Caco-2 (cell line): ENCODE data around the gene BACE2. TPM values are rescaled to one million over a fixed set of nuclear protein-coding genes. Genes with fewer than 3 reads are reported as not detected.
"Not testable (repeated sequence)": the region's sequence is repeated elsewhere in the genome, so short reads cannot be mapped to it uniquely, and the experiment has no call there.

ENCODE experiments used
- BruUV-seq: library from RNA; stranded (reverse); fragments of 400-500 nt; replicated peaks from 2 replicates; lab custom pipeline; 2021; lab: Mats Ljungman, UMichigan
- CTCF ChIA-PET: fragments of 300-600 bp; sonication (Branson Sonifier 250); formaldehyde crosslinking; loops from one replicate; lab custom pipeline; 2022; ENCODE audit warnings: antibody characterized with exemption; lab: Charles Lee
- POLR2A ChIA-PET: fragments of 300-600 bp; sonication (Branson Sonifier 250); formaldehyde crosslinking; loops from one replicate; lab custom pipeline; 2022; ENCODE audit warnings: antibody characterized with exemption; lab: Charles Lee
- DNase-seq, 2 experiments: peaks; one replicate each; pipeline versions ENCODE4 v3.0.0 to v3.0.0-alpha.2; 2020 to 2022
- H3K27me3 ChIP-seq: replicated peaks from 2 replicates; pipeline ENCODE4 v1.6.0; 2011; ENCODE audit warnings: low read length; ENCODE audit not compliant: control insufficient read depth, insufficient read depth
- H3K36me3 ChIP-seq: 2 replicates; pipeline ENCODE4 v1.5.1; 2011; ENCODE audit warnings: low read length; ENCODE audit not compliant: control insufficient read depth, insufficient read depth
- H3K4me1 ChIP-seq: fragments of 250-450 bp; sonication (Bioruptor Pico); 2 replicates; pipeline ENCODE4 v1.5.1; 2020; ENCODE audit warnings: mild to moderate bottlenecking
- H3K4me3 ChIP-seq: 2 replicates; pipeline ENCODE4 v1.5.1; 2011; ENCODE audit warnings: low read depth, mild to moderate bottlenecking, control low read depth, low read length
- H3K9me3 ChIP-seq: fragments of 250-450 bp; sonication (Bioruptor Pico); 2 replicates; pipeline ENCODE4 v1.5.1; 2020; ENCODE audit warnings: mild to moderate bottlenecking, moderate library complexity
- H3K27ac Mint-ChIP-seq: one replicate; pipeline ENCODE4 v1.8.0; 2022; ENCODE audit warnings: mixed read lengths; ENCODE audit not compliant: unreplicated experiment
- H3K27me3 Mint-ChIP-seq: one replicate; pipeline ENCODE4 v1.8.0; 2022; ENCODE audit warnings: mixed read lengths; ENCODE audit not compliant: insufficient read depth, unreplicated experiment
- H3K36me3 Mint-ChIP-seq: one replicate; pipeline ENCODE4 v1.8.0; 2022; ENCODE audit warnings: mild to moderate bottlenecking, mixed read lengths; ENCODE audit not compliant: insufficient read depth, unreplicated experiment
- H3K4me1 Mint-ChIP-seq: one replicate; pipeline ENCODE4 v1.8.0; 2022; ENCODE audit warnings: low read depth, mixed read lengths; ENCODE audit not compliant: unreplicated experiment
- H3K4me3 Mint-ChIP-seq: one replicate; pipeline ENCODE4 v1.8.0; 2022; ENCODE audit warnings: mild to moderate bottlenecking, moderate library complexity, mixed read lengths; ENCODE audit not compliant: unreplicated experiment
- H3K9me3 Mint-ChIP-seq: one replicate; pipeline ENCODE4 v1.8.0; 2022; ENCODE audit warnings: mixed read lengths; ENCODE audit not compliant: unreplicated experiment
- CTCF ChIP-seq, 2 experiments: fragments of 200-600 bp in 1 of 2; IDR thresholded peaks; 1 replicate in 1 of 2; 2 replicates in 1 of 2; pipeline versions ENCODE4 v1.5.1 to v1.8.0; 2011 to 2022; ENCODE audit warnings: antibody characterized with exemption in 1 of 2, control low read depth in 1 of 2, inconsistent platforms in 1 of 2, low read depth in 1 of 2, low read length in 1 of 2, mild to moderate bottlenecking in 1 of 2, moderate library complexity in 1 of 2; ENCODE audit not compliant: insufficient read depth in 1 of 2, severe bottlenecking in 1 of 2, unreplicated experiment in 1 of 2
- intact Hi-C: fragments of 100-400 bp; cut with micrococcal nuclease; formaldehyde crosslinking; loops from one replicate; pipeline ENCODE4 v1.10.0; 2022; ENCODE audit not compliant: unreplicated experiment
- total RNA-seq: library from RNA; stranded (reverse); gene quantifications from 2 replicates; pipeline ENCODE4 v1.2.3, GENCODE V29; 2022

Gene BACE2
- total RNA-seq, 1 experiment from 2014 or later, result 8.8 TPM

DNA sequence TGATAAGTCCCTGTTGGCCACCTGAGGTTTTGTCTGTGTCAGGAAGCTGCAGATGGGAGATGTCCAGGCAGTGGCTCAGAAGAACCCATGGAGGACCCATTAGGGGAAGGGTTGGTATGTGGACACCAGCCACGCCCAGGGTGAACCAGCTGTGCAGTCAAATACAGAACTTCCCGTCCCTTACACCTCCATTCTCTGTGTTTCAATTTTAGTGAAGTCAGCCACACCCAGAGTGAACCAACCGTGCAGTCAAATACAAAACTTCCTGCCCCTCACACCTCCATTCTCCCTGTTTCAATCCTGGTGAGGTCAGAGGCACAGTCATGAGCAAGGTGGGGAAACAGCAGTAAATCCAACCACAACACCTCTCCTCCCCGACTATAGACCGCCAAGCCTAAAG, 27.4 kb downstream of the BACE2 start:
- POLR2A ChIA-PET, result no interaction called here
- no TSS peak for BruUV-seq
- no peak overlapping the region for H3K27ac Mint-ChIP-seq

GRCh38 chr21:41196993-41197392, 29.0 kb downstream of the BACE2 start:
- Mint-ChIP-seq H3K9me3 (no peaks in the 10 kb centered on the region), H3K36me3 (peaks cover 2% of the 10 kb centered on the region), H3K4me1 (no peaks in the 10 kb centered on the region), H3K27me3 (peaks cover 3% of the 10 kb centered on the region), H3K4me3 (no peak overlapping the region), H3K27ac (no peak overlapping the region)
- CTCF ChIA-PET, result no interaction called here
- no peak for DNase-seq
- Histone ChIP-seq H3K4me1 (no peaks in the 10 kb centered on the region), H3K9me3 (no peaks in the 10 kb centered on the region), H3K27me3 (no peaks in the 10 kb centered on the region), H3K36me3 (no peaks in the 10 kb centered on the region), H3K4me3 (no peak overlapping the region)
- intact Hi-C loops, result no loop called here
- no TSS peak for BruUV-seq
- TF ChIP-seq CTCF (IDR thresholded peaks at IDR 0.05; ENCODE audit: insufficient read depth in 1 of 2, low read depth in 1 of 2, low read length in 1 of 2, severe bottlenecking in 1 of 2, unreplicated experiment in 1 of 2), result no peak
- POLR2A ChIA-PET, result no interaction called here

More for the DNA sequence above, 27.4 kb downstream of the BACE2 start:
- TF ChIP-seq CTCF (IDR thresholded peaks at IDR 0.05; ENCODE audit: insufficient read depth in 1 of 2, low read depth in 1 of 2, low read length in 1 of 2, severe bottlenecking in 1 of 2, unreplicated experiment in 1 of 2), result no peak
- H3K27me3 Mint-ChIP-seq, result no peaks in the 10 kb centered on the region
- no peak for DNase-seq
- CTCF ChIA-PET, result no interaction called here
- Histone ChIP-seq H3K27me3 (no peaks in the 10 kb centered on the region), H3K9me3 (no peaks in the 10 kb centered on the region), H3K36me3 (no peaks in the 10 kb centered on the region), H3K4me3 (no peak overlapping the region), H3K4me1 (no peaks in the 10 kb centered on the region)
- H3K4me1 Mint-ChIP-seq, result no peaks in the 10 kb centered on the region
- H3K4me3 Mint-ChIP-seq, result no peak overlapping the region
- H3K9me3 Mint-ChIP-seq, result peaks cover 6% of the 10 kb centered on the region
- no peaks in the 10 kb centered on the region for H3K36me3 Mint-ChIP-seq
- intact Hi-C loops, result no loop called here

- CTCF ChIA-PET, result no interaction called here
- Histone ChIP-seq H3K4me3 (no peak overlapping the region), H3K9me3 (no peaks in the 10 kb centered on the region), H3K27me3 (no peaks in the 10 kb centered on the region), H3K36me3 (no peaks in the 10 kb centered on the region), H3K4me1 (no peaks in the 10 kb centered on the region)
- H3K4me3 Mint-ChIP-seq, result no peak overlapping the region
- POLR2A ChIA-PET, result no interaction called here
- no peaks in the 10 kb centered on the region for H3K9me3 Mint-ChIP-seq
- DNase-seq, result no peak
- intact Hi-C loops, result no loop called here
- TF ChIP-seq CTCF (IDR thresholded peaks at IDR 0.05; ENCODE audit: insufficient read depth in 1 of 2, low read depth in 1 of 2, low read length in 1 of 2, severe bottlenecking in 1 of 2, unreplicated experiment in 1 of 2), result no peak
- BruUV-seq, result no TSS peak
- H3K27me3 Mint-ChIP-seq, result peaks cover 3% of the 10 kb centered on the region
- no peak overlapping the region for H3K27ac Mint-ChIP-seq
- H3K4me1 Mint-ChIP-seq, result no peaks in the 10 kb centered on the region
- H3K36me3 Mint-ChIP-seq, result peaks cover 5% of the 10 kb centered on the region
Measured at GRCh38 chr21:41197582-41197981, 29.6 kb downstream of the BACE2 start.

- DNase-seq, BruUV-seq, H3K9me3 ChIP-seq, H3K4me3 Mint-ChIP-seq, H3K4me1 ChIP-seq, H3K4me1 Mint-ChIP-seq, H3K36me3 ChIP-seq, H3K9me3 Mint-ChIP-seq, intact Hi-C loops, H3K27me3 Mint-ChIP-seq, H3K36me3 Mint-ChIP-seq, POLR2A ChIA-PET, H3K27me3 ChIP-seq, H3K4me3 ChIP-seq, H3K27ac Mint-ChIP-seq: not testable (repeated sequence)
- CTCF ChIA-PET, result interaction anchor here (0.6 kb wide), 1 partner anchor 73 kb away, joined by 5 read pairs; no protein-coding TSS in a partner anchor
Measured at GRCh38 chr21:41198647-41199046, 30.7 kb downstream of the BACE2 start.
